ENCODE data around the gene SPRR2G. TPM values are rescaled to one million over a fixed set of nuclear protein-coding genes. Genes with fewer than 3 reads are reported as not detected.
"Not testable (repeated sequence)": the region's sequence is repeated elsewhere in the genome, so short reads cannot be mapped to it uniquely, and the experiment has no call there.

SPRR2G gene
- total and polyA plus RNA-seq, 4 donors = not detected

DNA sequence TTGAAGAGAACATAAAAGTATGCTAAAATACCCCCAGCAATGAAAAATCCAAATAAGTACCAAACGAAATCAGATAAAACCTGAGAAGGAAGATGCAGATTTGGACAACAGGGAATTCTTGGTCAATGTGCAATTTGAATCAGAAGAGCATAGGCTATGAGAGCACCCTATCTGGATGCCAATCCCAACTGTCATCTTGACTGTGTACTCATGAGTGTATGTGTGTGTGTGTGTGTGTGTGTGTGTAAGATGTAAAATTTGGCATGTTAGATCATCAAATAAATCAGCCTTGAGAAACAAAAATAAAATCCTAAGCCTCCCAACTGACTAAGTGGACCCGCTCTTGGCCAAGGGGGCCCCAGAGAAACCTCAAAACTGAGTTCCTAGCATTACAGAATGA is 18.0 kb upstream of the SPRR2G start:
- no peaks in the 10 kb centered on the region for H3K4me1 ChIP-seq (ENCODE audit: control insufficient read depth in 1 of 2, insufficient read depth in 2 of 2, low read length in 2 of 2)
- H3K27me3 ChIP-seq (ENCODE audit: control insufficient read depth in 1 of 2, insufficient read depth in 2 of 2, low read length in 1 of 2) = no peaks in the 10 kb centered on the region
- ATAC-seq (ENCODE audit: low FRiP score) (no peak), DNase-seq (no peak)
- no peak overlapping the region for H3K4me3 ChIP-seq (ENCODE audit: low read length in 2 of 2)
- no peaks in the 10 kb centered on the region for H3K36me3 ChIP-seq (ENCODE audit: control insufficient read depth in 1 of 2, insufficient read depth in 2 of 2, low read length in 1 of 2)
- no peak overlapping the region for H3K27ac ChIP-seq (ENCODE audit: low read depth in 1 of 2, low read length in 2 of 2)
- H3K9me3 ChIP-seq (ENCODE audit: control insufficient read depth, low read length) = no peaks in the 10 kb centered on the region
- intact Hi-C loops (cut with DNase I) = no loop called here
- WGBS, 2 donors = 63 to 74% methylated on average over 2 of the region's 2 CpGs

GRCh38 chr1:153155541-153155940 is 4.9 kb upstream of the SPRR2G start:
- intact Hi-C loops (cut with DNase I) = no loop called here
- Histone ChIP-seq H3K4me3 (ENCODE audit: low read length in 2 of 2) (no peak overlapping the region), H3K9me3 (ENCODE audit: control insufficient read depth, low read length) (peaks cover 2% of the 10 kb centered on the region), H3K27me3 (ENCODE audit: control insufficient read depth in 1 of 2, insufficient read depth in 2 of 2, low read length in 1 of 2) (peaks cover 0 to 1% of the 10 kb centered on the region in 2 donors), H3K27ac (ENCODE audit: low read depth in 1 of 2, low read length in 2 of 2) (no peak overlapping the region), H3K36me3 (ENCODE audit: control insufficient read depth in 1 of 2, insufficient read depth in 2 of 2, low read length in 1 of 2) (no peaks in the 10 kb centered on the region), H3K4me1 (ENCODE audit: control insufficient read depth in 1 of 2, insufficient read depth in 2 of 2, low read length in 2 of 2) (no peaks in the 10 kb centered on the region)
- 67 to 70% methylated on average over 2 of the region's 2 CpGs for WGBS, 2 donors
- DNase-seq (no peak), ATAC-seq (ENCODE audit: low FRiP score) (no peak)

- intact Hi-C loops (cut with DNase I) = no loop called here
- H3K27me3 ChIP-seq (ENCODE audit: control insufficient read depth in 1 of 2, insufficient read depth in 2 of 2, low read length in 1 of 2) = peaks cover 0 to 1% of the 10 kb centered on the region in 2 donors
- no peaks in the 10 kb centered on the region for H3K4me1 ChIP-seq (ENCODE audit: control insufficient read depth in 1 of 2, insufficient read depth in 2 of 2, low read length in 2 of 2)
- no peaks in the 10 kb centered on the region for H3K36me3 ChIP-seq (ENCODE audit: control insufficient read depth in 1 of 2, insufficient read depth in 2 of 2, low read length in 1 of 2)
- DNase-seq = no peak
- ATAC-seq (ENCODE audit: low FRiP score) = no peak
- WGBS, 2 donors = 60 to 66% methylated on average over 3 of the region's 3 CpGs
- no peaks in the 10 kb centered on the region for H3K9me3 ChIP-seq (ENCODE audit: control insufficient read depth, low read length)
- no peak overlapping the region for H3K27ac ChIP-seq (ENCODE audit: low read depth in 1 of 2, low read length in 2 of 2)
- H3K4me3 ChIP-seq (ENCODE audit: low read length in 2 of 2) = no peak overlapping the region
Measured at GRCh38 chr1:153152481-153152880, 1.8 kb upstream of the SPRR2G start.

DNA sequence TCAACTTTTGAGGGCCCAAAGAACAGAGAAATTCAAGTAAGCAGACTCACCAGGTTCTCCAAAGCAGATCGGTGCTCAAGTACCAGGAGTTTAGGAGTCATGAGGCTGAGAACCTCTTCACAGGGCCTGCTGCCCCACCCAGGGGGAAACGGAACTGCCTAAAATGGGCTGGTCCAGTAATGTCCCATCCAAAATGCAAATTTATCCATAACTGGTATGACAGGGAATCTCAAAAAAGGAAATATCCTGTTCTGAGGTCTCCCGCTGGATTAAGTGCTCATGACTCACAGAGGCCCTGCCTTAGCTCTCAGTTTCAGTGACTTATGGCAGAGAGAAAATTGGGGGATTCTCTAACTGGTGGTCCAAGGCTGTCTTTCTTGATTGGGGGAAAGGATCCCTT is 9.3 kb downstream of the SPRR2G start:
- 80 to 83% methylated on average over 3 of the region's 3 CpGs for WGBS, 2 donors

GRCh38 chr1:153140484-153140883 is 10.2 kb downstream of the SPRR2G start:
- Histone ChIP-seq H3K36me3 (ENCODE audit: control insufficient read depth in 1 of 2, insufficient read depth in 2 of 2, low read length in 1 of 2) (no peaks in the 10 kb centered on the region), H3K4me3 (ENCODE audit: low read length in 2 of 2) (no peak overlapping the region), H3K27ac (ENCODE audit: low read depth in 1 of 2, low read length in 2 of 2) (no peak overlapping the region), H3K9me3 (ENCODE audit: control insufficient read depth, low read length) (no peaks in the 10 kb centered on the region), H3K27me3 (ENCODE audit: control insufficient read depth in 1 of 2, insufficient read depth in 2 of 2, low read length in 1 of 2) (no peaks in the 10 kb centered on the region), H3K4me1 (ENCODE audit: control insufficient read depth in 1 of 2, insufficient read depth in 2 of 2, low read length in 2 of 2) (no peaks in the 10 kb centered on the region)
- intact Hi-C loops (cut with DNase I) = no loop called here
- WGBS, 2 donors = 66% methylated on average over 3 of the region's 3 CpGs
- no peak for ATAC-seq (ENCODE audit: low FRiP score)
- DNase-seq = no peak

More for the DNA sequence above, 9.3 kb downstream of the SPRR2G start:
- no peak overlapping the region for H3K4me3 ChIP-seq (ENCODE audit: low read length in 2 of 2)
- DNase-seq (no peak), ATAC-seq (ENCODE audit: low FRiP score) (no peak)
- intact Hi-C loops (cut with DNase I) = no loop called here
- no peak overlapping the region for H3K27ac ChIP-seq (ENCODE audit: low read depth in 1 of 2, low read length in 2 of 2)
- no peaks in the 10 kb centered on the region for H3K27me3 ChIP-seq (ENCODE audit: control insufficient read depth in 1 of 2, insufficient read depth in 2 of 2, low read length in 1 of 2)
- no peaks in the 10 kb centered on the region for H3K36me3 ChIP-seq (ENCODE audit: control insufficient read depth in 1 of 2, insufficient read depth in 2 of 2, low read length in 1 of 2)
- no peaks in the 10 kb centered on the region for H3K4me1 ChIP-seq (ENCODE audit: control insufficient read depth in 1 of 2, insufficient read depth in 2 of 2, low read length in 2 of 2)
- H3K9me3 ChIP-seq (ENCODE audit: control insufficient read depth, low read length) = no peaks in the 10 kb centered on the region

DNA sequence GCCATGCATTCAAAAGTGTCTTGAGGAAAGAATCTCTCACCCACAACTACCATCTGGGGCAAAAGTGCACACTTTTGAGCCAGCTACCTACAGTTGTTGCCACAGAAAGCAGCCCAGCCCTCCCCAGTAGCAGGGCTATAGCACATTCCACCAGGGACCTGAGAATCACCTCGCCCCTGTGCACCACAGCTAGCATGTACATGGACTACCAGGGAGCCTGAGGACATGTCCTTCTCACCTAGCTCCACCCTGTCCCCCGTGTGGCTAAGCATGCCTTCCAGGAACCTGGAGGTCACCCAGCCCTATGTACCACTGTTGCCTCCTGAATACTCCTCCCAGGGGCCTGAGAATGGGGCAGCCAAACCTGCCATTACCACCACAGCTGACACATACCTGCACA is 16.9 kb downstream of the SPRR2G start:
- Histone ChIP-seq H3K9me3 (ENCODE audit: control insufficient read depth, low read length) (no peaks in the 10 kb centered on the region), H3K27ac (ENCODE audit: low read depth in 1 of 2, low read length in 2 of 2) (no peak overlapping the region), H3K4me1 (ENCODE audit: control insufficient read depth in 1 of 2, insufficient read depth in 2 of 2, low read length in 2 of 2) (no peaks in the 10 kb centered on the region), H3K4me3 (ENCODE audit: low read length in 2 of 2) (no peak overlapping the region), H3K27me3 (ENCODE audit: control insufficient read depth in 1 of 2, insufficient read depth in 2 of 2, low read length in 1 of 2) (no peaks in the 10 kb centered on the region), H3K36me3 (ENCODE audit: control insufficient read depth in 1 of 2, insufficient read depth in 2 of 2, low read length in 1 of 2) (no peaks in the 10 kb centered on the region)
- WGBS, 2 donors = 63 to 68% methylated on average over 2 of the region's 2 CpGs
- ATAC-seq (ENCODE audit: low FRiP score) = no peak
- intact Hi-C loops (cut with DNase I) = no loop called here
- no peak for DNase-seq

- Histone ChIP-seq H3K9me3 (ENCODE audit: control insufficient read depth, low read length) (no peaks in the 10 kb centered on the region), H3K4me3 (ENCODE audit: low read length in 2 of 2) (no peak overlapping the region), H3K27ac (ENCODE audit: low read depth in 1 of 2, low read length in 2 of 2) (no peak overlapping the region), H3K36me3 (ENCODE audit: control insufficient read depth in 1 of 2, insufficient read depth in 2 of 2, low read length in 1 of 2) (no peaks in the 10 kb centered on the region), H3K27me3 (ENCODE audit: control insufficient read depth in 1 of 2, insufficient read depth in 2 of 2, low read length in 1 of 2) (no peaks in the 10 kb centered on the region), H3K4me1 (ENCODE audit: control insufficient read depth in 1 of 2, insufficient read depth in 2 of 2, low read length in 2 of 2) (no peaks in the 10 kb centered on the region)
- DNase-seq (no peak), ATAC-seq (ENCODE audit: low FRiP score) (no peak)
- 67 to 71% methylated on average over 1 of the region's 1 CpG for WGBS, 2 donors
- intact Hi-C loops (cut with DNase I) = no loop called here
Measured at GRCh38 chr1:153133267-153133666, 17.4 kb downstream of the SPRR2G start.

DNA sequence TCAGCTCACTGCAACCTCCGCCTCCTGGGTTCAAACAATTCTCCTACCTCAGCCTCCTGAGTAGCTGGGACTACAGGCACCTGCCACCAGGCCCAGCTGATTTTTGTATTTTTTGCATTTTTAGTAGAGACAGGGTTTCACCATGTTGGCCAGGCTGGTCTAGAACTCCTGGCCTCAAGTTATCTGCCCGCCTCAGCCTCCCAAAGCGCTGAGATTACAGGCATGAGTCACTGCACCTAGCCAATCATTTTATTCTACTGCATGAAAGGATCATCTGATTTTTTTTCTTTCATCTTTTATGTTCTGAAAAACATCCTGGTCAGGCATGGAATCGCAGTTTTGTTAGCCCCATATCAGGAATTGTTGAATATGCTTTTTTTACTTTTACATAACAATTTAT is 22.0 kb downstream of the SPRR2G start:
- intact Hi-C loops (cut with DNase I) = not testable (repeated sequence)
- WGBS, 2 donors = 84 to 87% methylated on average over 4 of the region's 4 CpGs

DNA sequence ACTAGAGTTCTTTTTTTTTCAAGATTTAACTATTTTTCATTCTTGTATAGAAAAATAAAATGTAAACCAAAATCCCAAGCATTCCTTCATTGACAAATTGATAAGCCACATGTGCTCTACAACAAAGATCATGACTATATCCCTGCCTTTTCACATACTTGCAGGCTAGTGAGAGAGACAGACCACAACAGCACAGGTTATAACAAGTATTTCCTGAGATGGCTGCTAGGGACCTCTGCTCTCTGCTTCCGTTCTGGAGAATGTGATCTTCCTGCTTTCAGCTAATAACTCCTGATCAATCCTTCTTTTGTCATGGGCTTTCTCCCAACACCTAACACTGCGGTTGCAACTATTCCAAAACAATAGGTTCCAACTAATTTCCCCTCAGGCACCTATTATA is 23.4 kb downstream of the SPRR2G start:
- DNase-seq (no peak), ATAC-seq (ENCODE audit: low FRiP score) (no peak)
- no peak overlapping the region for H3K4me3 ChIP-seq (ENCODE audit: low read length in 2 of 2)
- peaks cover 5% of the 10 kb centered on the region for H3K9me3 ChIP-seq (ENCODE audit: control insufficient read depth, low read length)
- H3K27ac ChIP-seq (ENCODE audit: low read depth in 1 of 2, low read length in 2 of 2) = no peak overlapping the region
- no peaks in the 10 kb centered on the region for H3K4me1 ChIP-seq (ENCODE audit: control insufficient read depth in 1 of 2, insufficient read depth in 2 of 2, low read length in 2 of 2)
- intact Hi-C loops (cut with DNase I) = no loop called here
- H3K27me3 ChIP-seq (ENCODE audit: control insufficient read depth in 1 of 2, insufficient read depth in 2 of 2, low read length in 1 of 2) = peaks cover 0 to 2% of the 10 kb centered on the region in 2 donors
- no peaks in the 10 kb centered on the region for H3K36me3 ChIP-seq (ENCODE audit: control insufficient read depth in 1 of 2, insufficient read depth in 2 of 2, low read length in 1 of 2)
- WGBS, 2 donors = 62 to 71% methylated on average over 2 of the region's 2 CpGs

More for the DNA sequence above, 22.0 kb downstream of the SPRR2G start:
- H3K27me3 ChIP-seq (ENCODE audit: control insufficient read depth in 1 of 2, insufficient read depth in 2 of 2, low read length in 1 of 2); H3K36me3 ChIP-seq (ENCODE audit: control insufficient read depth in 1 of 2, insufficient read depth in 2 of 2, low read length in 1 of 2); H3K9me3 ChIP-seq (ENCODE audit: control insufficient read depth, low read length); DNase-seq; H3K4me1 ChIP-seq (ENCODE audit: control insufficient read depth in 1 of 2, insufficient read depth in 2 of 2, low read length in 2 of 2); ATAC-seq (ENCODE audit: low FRiP score); H3K27ac ChIP-seq (ENCODE audit: low read depth in 1 of 2, low read length in 2 of 2); H3K4me3 ChIP-seq (ENCODE audit: low read length in 2 of 2): not testable (repeated sequence)

All from aorta (tissue), 5 donors.